Common myeloid progenitor, CD34-positive (primary cell): Measurements from ENCODE around the gene MAGI2.

Experiments
- CTCF ChIA-PET: fragments of 350-600 bp; sonication (Branson Sonifier 250); formaldehyde crosslinking; loops from one replicate; lab custom pipeline; 2021; ENCODE audit warnings: antibody characterized with exemption; lab: Charles Lee
- POLR2A ChIA-PET: fragments of 350-600 bp; sonication (Branson Sonifier 250); formaldehyde crosslinking; loops from one replicate; lab custom pipeline; 2021; ENCODE audit warnings: antibody characterized with exemption; lab: Charles Lee
- DNase-seq, 3 donors: peaks; one replicate each; pipeline versions ENCODE4 v3.0.0 to v3.0.0-alpha.2; 2013
- H3K27ac ChIP-seq, 2 experiments: 1 replicate in 1 of 2; 2 replicates in 1 of 2; pipeline ENCODE4 v1.7.0; 2013; ENCODE audit warnings: inconsistent platforms in 2 of 2, low read length in 2 of 2, mild to moderate bottlenecking in 2 of 2, low read depth in 1 of 2, moderate library complexity in 1 of 2; ENCODE audit not compliant: severe bottlenecking in 2 of 2, insufficient read depth in 1 of 2, poor library complexity in 1 of 2
- H3K27me3 ChIP-seq, 5 experiments: replicated peaks in 2 of 5; 1 replicate in 3 of 5; 2 replicates in 2 of 5; pipeline versions ENCODE4 v1.6.1 to v1.7.0; 2013; ENCODE audit warnings: low read length in 4 of 5, mild to moderate bottlenecking in 2 of 5, moderate library complexity in 2 of 5, inconsistent platforms in 1 of 5; ENCODE audit not compliant: insufficient read depth in 5 of 5, control insufficient read depth in 4 of 5
- H3K36me3 ChIP-seq, 4 experiments: 1 replicate in 2 of 4; 2 replicates in 2 of 4; pipeline versions ENCODE4 v1.6.1 to v1.7.0; 2013; ENCODE audit warnings: low read length in 3 of 4, control low read depth in 1 of 4, mild to moderate bottlenecking in 1 of 4; ENCODE audit not compliant: control insufficient read depth in 4 of 4, insufficient read depth in 4 of 4
- H3K4me1 ChIP-seq, 4 experiments: 1 replicate in 3 of 4; 2 replicates in 1 of 4; pipeline versions ENCODE4 v1.6.1 to v1.7.1; 2013; ENCODE audit warnings: low read length in 3 of 4, mild to moderate bottlenecking in 3 of 4, control low read depth in 1 of 4, inconsistent platforms in 1 of 4, moderate library complexity in 1 of 4; ENCODE audit not compliant: control insufficient read depth in 4 of 4, insufficient read depth in 4 of 4; ENCODE audit errors: control extremely low read depth in 1 of 4
- H3K4me3 ChIP-seq, 7 experiments: 1 replicate in 4 of 7; 2 replicates in 3 of 7; pipeline versions ENCODE4 v1.5.1 to v1.7.0; 2013; ENCODE audit warnings: mild to moderate bottlenecking in 7 of 7, low read length in 6 of 7, moderate library complexity in 6 of 7, inconsistent platforms in 2 of 7, low read depth in 2 of 7, control low read depth in 1 of 7; ENCODE audit not compliant: insufficient read depth in 4 of 7, control insufficient read depth in 1 of 7; ENCODE audit errors: extremely low read depth in 1 of 7
- H3K9me3 ChIP-seq, 5 experiments: 1 replicate in 4 of 5; 2 replicates in 1 of 5; pipeline versions ENCODE4 v1.6.1 to v1.7.1; 2013; ENCODE audit warnings: low read length in 4 of 5, mild to moderate bottlenecking in 2 of 5, inconsistent platforms in 1 of 5, low read depth in 1 of 5, moderate library complexity in 1 of 5; ENCODE audit not compliant: control insufficient read depth in 4 of 5, insufficient read depth in 2 of 5; ENCODE audit errors: control extremely low read depth in 1 of 5
- WGBS: methylation state at CpG from one replicate; pipeline ENCODE4 v1.1.5; 2013; ENCODE audit not compliant: insufficient coverage; 5-methylcytosine and 5-hydroxymethylcytosine counted together

MAGI2 gene

DNA sequence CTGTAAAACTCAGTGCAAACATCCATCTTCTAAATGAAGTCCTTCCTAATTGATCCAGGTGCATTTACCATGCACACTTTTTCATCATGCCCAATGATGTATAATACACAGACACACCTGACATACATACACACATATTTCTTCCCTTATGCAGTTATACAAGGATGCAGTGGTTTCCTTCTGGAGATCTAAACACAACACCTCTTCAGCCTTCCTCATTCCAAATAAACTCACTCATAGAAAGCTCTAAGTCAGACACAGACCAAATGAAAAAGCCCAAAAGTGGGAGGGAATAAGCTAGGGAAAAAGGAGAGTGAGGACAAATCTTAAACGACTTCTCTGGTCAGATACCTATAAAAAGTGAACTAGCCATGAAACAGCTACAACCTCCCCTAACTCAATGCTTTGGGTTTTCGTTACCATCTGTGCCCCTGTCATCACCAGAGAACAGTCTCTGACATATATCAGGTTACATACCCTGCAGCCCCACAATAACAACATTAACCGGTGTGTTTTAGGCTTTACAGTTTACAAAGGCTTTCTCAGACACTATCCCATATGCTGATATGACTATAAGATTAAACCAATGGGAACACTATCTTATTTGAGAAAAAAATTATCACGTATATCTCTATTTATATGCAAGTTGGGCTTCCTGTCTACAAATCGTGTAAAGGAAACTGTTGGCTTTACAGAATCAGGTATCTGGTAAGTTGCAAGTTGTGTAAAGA is 979.7 kb downstream of the MAGI2 start:
- no peaks in the 10 kb centered on the region for H3K4me1 ChIP-seq
- H3K27ac ChIP-seq, result no peak overlapping the region
- ChIA-PET CTCF (no interaction called here), POLR2A (no interaction called here)
- H3K4me3 ChIP-seq, result no peak overlapping the region
- WGBS, result 87% methylated on average over 3 of the region's 5 CpGs
- H3K9me3 ChIP-seq, result no peaks in the 10 kb centered on the region
- H3K27me3 ChIP-seq, result no peaks in the 10 kb centered on the region
- DNase-seq, result no peak
- no peaks in the 10 kb centered on the region for H3K36me3 ChIP-seq

DNA sequence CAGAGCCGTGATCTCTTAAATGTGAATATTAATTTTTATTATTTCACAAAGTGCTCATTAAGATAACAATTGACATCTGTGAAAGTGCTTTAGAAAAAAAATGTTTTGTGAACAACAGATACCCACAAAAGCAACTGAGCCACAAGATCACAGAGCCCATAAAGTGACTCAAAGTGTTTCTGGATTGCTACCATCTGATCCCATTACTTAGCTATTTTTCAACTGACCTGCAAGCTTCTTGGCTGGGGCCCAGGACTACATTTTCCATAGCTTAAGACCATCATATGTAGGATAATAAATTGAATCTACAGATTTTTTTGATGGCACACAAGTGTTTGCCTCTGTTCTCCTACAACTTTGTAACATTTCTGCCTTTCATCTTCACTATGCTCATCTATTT is 980.4 kb downstream of the MAGI2 start:
- no peaks in the 10 kb centered on the region for H3K9me3 ChIP-seq
- no peaks in the 10 kb centered on the region for H3K36me3 ChIP-seq
- no peak overlapping the region for H3K4me3 ChIP-seq
- no peaks in the 10 kb centered on the region for H3K4me1 ChIP-seq
- H3K27me3 ChIP-seq, result no peaks in the 10 kb centered on the region
- POLR2A ChIA-PET, result no interaction called here
- WGBS, result no CpG with 5 or more reads among the region's 1 CpG
- CTCF ChIA-PET, result no interaction called here
- H3K27ac ChIP-seq, result no peak overlapping the region
- no peak for DNase-seq

GRCh38 chr7:78472519-78472918 is 980.9 kb downstream of the MAGI2 start:
- no peak overlapping the region for H3K27ac ChIP-seq
- ChIA-PET CTCF (no interaction called here), POLR2A (no interaction called here)
- no peaks in the 10 kb centered on the region for H3K36me3 ChIP-seq
- no peak for DNase-seq
- no peaks in the 10 kb centered on the region for H3K9me3 ChIP-seq
- no peaks in the 10 kb centered on the region for H3K27me3 ChIP-seq
- H3K4me3 ChIP-seq, result no peak overlapping the region
- no peaks in the 10 kb centered on the region for H3K4me1 ChIP-seq

GRCh38 chr7:78465894-78466293 is 987.6 kb downstream of the MAGI2 start:
- ChIA-PET POLR2A (no interaction called here), CTCF (no interaction called here)
- no peaks in the 10 kb centered on the region for H3K36me3 ChIP-seq
- WGBS, result 86% methylated on average over 4 of the region's 5 CpGs
- no peaks in the 10 kb centered on the region for H3K27me3 ChIP-seq
- no peaks in the 10 kb centered on the region for H3K9me3 ChIP-seq
- no peak for DNase-seq
- no peaks in the 10 kb centered on the region for H3K4me1 ChIP-seq
- no peak overlapping the region for H3K4me3 ChIP-seq
- no peak overlapping the region for H3K27ac ChIP-seq

GRCh38 chr7:78463039-78463438 is 990.4 kb downstream of the MAGI2 start:
- Histone ChIP-seq H3K4me3 (no peak overlapping the region), H3K4me1 (no peaks in the 10 kb centered on the region), H3K27ac (no peak overlapping the region), H3K9me3 (no peaks in the 10 kb centered on the region), H3K36me3 (no peaks in the 10 kb centered on the region), H3K27me3 (no peaks in the 10 kb centered on the region)
- 100% methylated on average over 3 of the region's 3 CpGs for WGBS
- POLR2A ChIA-PET, result no interaction called here
- CTCF ChIA-PET, result no interaction called here
- DNase-seq, result no peak

DNA sequence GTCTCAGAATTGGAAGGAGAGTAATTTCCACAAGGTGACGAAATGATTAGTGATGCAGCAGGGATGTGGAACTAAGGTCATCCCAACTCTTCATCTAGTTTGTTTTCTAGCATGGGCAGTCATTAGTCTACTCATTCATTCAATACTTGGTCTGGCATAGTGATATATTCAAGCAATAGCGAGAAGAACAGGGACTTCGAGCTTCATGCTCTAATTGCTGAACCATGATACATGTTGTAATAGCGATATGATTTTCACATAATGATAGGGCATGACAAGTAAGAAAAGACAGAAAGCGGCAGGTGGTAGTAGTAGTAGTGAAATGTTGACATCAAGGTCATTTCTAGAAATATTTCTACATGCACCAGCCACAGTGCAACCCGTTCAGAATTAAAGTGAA is 1002.8 kb downstream of the MAGI2 start:
- CTCF ChIA-PET, result interaction anchor here (0.5 kb wide), 1 partner anchor 1851 kb away, joined by 4 read pairs; no protein-coding TSS in a partner anchor
- 100% methylated on average over 4 of the region's 6 CpGs for WGBS
- Histone ChIP-seq H3K4me3 (no peak overlapping the region), H3K9me3 (no peaks in the 10 kb centered on the region), H3K27ac (no peak overlapping the region), H3K4me1 (no peaks in the 10 kb centered on the region), H3K27me3 (no peaks in the 10 kb centered on the region), H3K36me3 (no peaks in the 10 kb centered on the region)
- POLR2A ChIA-PET, result no interaction called here
- no peak for DNase-seq

- WGBS, result 90% methylated on average over 2 of the region's 5 CpGs
- no peak overlapping the region for H3K4me3 ChIP-seq
- POLR2A ChIA-PET, result no interaction called here
- CTCF ChIA-PET, result no interaction called here
- H3K4me1 ChIP-seq, result no peaks in the 10 kb centered on the region
- no peaks in the 10 kb centered on the region for H3K36me3 ChIP-seq
- no peak overlapping the region for H3K27ac ChIP-seq
- no peaks in the 10 kb centered on the region for H3K9me3 ChIP-seq
- DNase-seq, result peak; percentile 13 to 69 (median 19)
- no peaks in the 10 kb centered on the region for H3K27me3 ChIP-seq
Observed at GRCh38 chr7:78448911-78449310, 1004.6 kb downstream of the MAGI2 start.
